ENCODE data around the gene EXOC6B.

EXOC6B gene

GRCh38 chr2:72208225-72208624, 617.6 kb downstream of the EXOC6B start:
- no peak for ATAC-seq (ENCODE audit: insufficient read depth, low read depth)

GRCh38 chr2:72207334-72207733, 618.5 kb downstream of the EXOC6B start:
- TF ChIP-seq CTCF (IDR thresholded peaks at IDR 0.05; ENCODE audit: borderline replicate concordance, extremely low read depth, low read length, poor library complexity, severe bottlenecking) (no peak), EZH2 (IDR thresholded peaks at IDR 0.05; ENCODE audit: borderline replicate concordance, low read depth, low read length, severe bottlenecking) (no peak)
- H3K9me3 ChIP-seq (ENCODE audit: insufficient read depth, low read length, severe bottlenecking): no peaks in the 10 kb centered on the region

More at GRCh38 chr2:72208225-72208624, 617.6 kb downstream of the EXOC6B start:
- TF ChIP-seq EZH2 (IDR thresholded peaks at IDR 0.05; ENCODE audit: borderline replicate concordance, low read depth, low read length, severe bottlenecking) (no peak), CTCF (IDR thresholded peaks at IDR 0.05; ENCODE audit: borderline replicate concordance, extremely low read depth, low read length, poor library complexity, severe bottlenecking) (no peak)
- H3K4me3 ChIP-seq (ENCODE audit: low read depth in 1 of 2, low read length in 2 of 2): no peak overlapping the region
- no peaks in the 10 kb centered on the region for H4K20me1 ChIP-seq (ENCODE audit: insufficient read depth, low read length)
- no peak overlapping the region for H2AFZ ChIP-seq (ENCODE audit: low read depth, low read length)
- no peaks in the 10 kb centered on the region for H3K9me3 ChIP-seq (ENCODE audit: insufficient read depth, low read length, severe bottlenecking)
- H3K27ac ChIP-seq (ENCODE audit: low read length): no peak overlapping the region
- no peaks in the 10 kb centered on the region for H3K27me3 ChIP-seq (ENCODE audit: insufficient read depth, low read length, poor library complexity)
- H3K4me1 ChIP-seq (ENCODE audit: insufficient read depth, low read length): no peaks in the 10 kb centered on the region
- H3K79me2 ChIP-seq (ENCODE audit: insufficient read depth, low read length): no peaks in the 10 kb centered on the region
- no peaks in the 10 kb centered on the region for H3K36me3 ChIP-seq (ENCODE audit: insufficient read depth, low read length)
- no peak overlapping the region for H3K9ac ChIP-seq (ENCODE audit: low read depth, low read length)
- H3K4me2 ChIP-seq (ENCODE audit: insufficient read depth, low read length): no peak overlapping the region
- DNase-seq: no peak

GRCh38 chr2:72205504-72205881, 620.3 kb downstream of the EXOC6B start:
- H3K79me2 ChIP-seq (ENCODE audit: insufficient read depth, low read length): no peaks in the 10 kb centered on the region
- H4K20me1 ChIP-seq (ENCODE audit: insufficient read depth, low read length): no peaks in the 10 kb centered on the region
- H3K9me3 ChIP-seq (ENCODE audit: insufficient read depth, low read length, severe bottlenecking): no peaks in the 10 kb centered on the region
- H3K4me3 ChIP-seq (ENCODE audit: low read depth in 1 of 2, low read length in 2 of 2): no peak overlapping the region
- ATAC-seq (ENCODE audit: insufficient read depth, low read depth): no peak
- H3K36me3 ChIP-seq (ENCODE audit: insufficient read depth, low read length): no peaks in the 10 kb centered on the region
- H3K27ac ChIP-seq (ENCODE audit: low read length): no peak overlapping the region
- no peak overlapping the region for H3K4me2 ChIP-seq (ENCODE audit: insufficient read depth, low read length)
- H3K27me3 ChIP-seq (ENCODE audit: insufficient read depth, low read length, poor library complexity): no peaks in the 10 kb centered on the region
- no peak for DNase-seq
- TF ChIP-seq EZH2 (IDR thresholded peaks at IDR 0.05; ENCODE audit: borderline replicate concordance, low read depth, low read length, severe bottlenecking): no peak
- TF ChIP-seq CTCF (IDR thresholded peaks at IDR 0.05; ENCODE audit: borderline replicate concordance, extremely low read depth, low read length, poor library complexity, severe bottlenecking): no peak
- no peak overlapping the region for H3K9ac ChIP-seq (ENCODE audit: low read depth, low read length)
- H2AFZ ChIP-seq (ENCODE audit: low read depth, low read length): no peak overlapping the region
- no peaks in the 10 kb centered on the region for H3K4me1 ChIP-seq (ENCODE audit: insufficient read depth, low read length)

More at GRCh38 chr2:72207334-72207733, 618.5 kb downstream of the EXOC6B start:
- H2AFZ ChIP-seq (ENCODE audit: low read depth, low read length): no peak overlapping the region
- no peak overlapping the region for H3K9ac ChIP-seq (ENCODE audit: low read depth, low read length)
- H3K27me3 ChIP-seq (ENCODE audit: insufficient read depth, low read length, poor library complexity): no peaks in the 10 kb centered on the region
- no peak for ATAC-seq (ENCODE audit: insufficient read depth, low read depth)
- H3K79me2 ChIP-seq (ENCODE audit: insufficient read depth, low read length): no peaks in the 10 kb centered on the region
- no peak for DNase-seq
- H3K4me2 ChIP-seq (ENCODE audit: insufficient read depth, low read length): no peak overlapping the region
- no peaks in the 10 kb centered on the region for H3K36me3 ChIP-seq (ENCODE audit: insufficient read depth, low read length)
- no peaks in the 10 kb centered on the region for H3K4me1 ChIP-seq (ENCODE audit: insufficient read depth, low read length)
- no peak overlapping the region for H3K4me3 ChIP-seq (ENCODE audit: low read depth in 1 of 2, low read length in 2 of 2)
- H3K27ac ChIP-seq (ENCODE audit: low read length): no peak overlapping the region
- no peaks in the 10 kb centered on the region for H4K20me1 ChIP-seq (ENCODE audit: insufficient read depth, low read length)
